ENCODE measurements around the gene MPI. TPM values are rescaled to one million over a fixed set of nuclear protein-coding genes. Genes with fewer than 3 reads are reported as not detected.
A peak's percentile ranks its signal among the peaks of the same experiment; 100 is the strongest.
"Not testable (repeated sequence)": the region's sequence is repeated elsewhere in the genome, so short reads cannot be mapped to it uniquely, and the experiment has no call there.

The MPI gene
- polyA plus RNA-seq, 3 donors, result 60.4 to 68.7 (median 67.0) TPM

DNA sequence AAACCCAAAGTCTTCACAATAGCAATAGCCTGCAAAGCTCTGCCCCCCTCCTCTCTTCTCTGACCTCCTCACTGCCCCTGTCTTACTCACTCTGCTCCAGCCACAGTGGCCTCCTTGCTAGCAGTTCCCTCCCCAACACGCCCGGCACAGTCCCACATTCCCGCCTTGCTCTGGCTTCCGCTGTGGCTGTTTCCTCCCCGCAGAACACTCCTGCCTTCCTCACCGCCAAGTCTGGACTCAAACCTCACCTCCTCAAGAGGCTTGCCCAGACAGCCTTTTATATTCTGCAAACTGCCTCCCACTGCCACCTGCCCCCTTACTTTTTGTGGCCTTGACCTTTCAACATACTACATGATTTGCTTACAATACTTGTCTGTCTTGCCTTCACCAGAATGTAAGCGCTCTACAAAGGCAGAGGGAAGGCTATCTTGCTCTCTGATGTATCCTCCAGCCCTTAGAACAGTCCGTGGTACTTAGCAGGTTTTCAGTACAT, 406 bp upstream of the MPI start:
- no peak for DNase-seq (ENCODE audit: low read depth in 3 of 3, low spot score in 2 of 3)

DNA sequence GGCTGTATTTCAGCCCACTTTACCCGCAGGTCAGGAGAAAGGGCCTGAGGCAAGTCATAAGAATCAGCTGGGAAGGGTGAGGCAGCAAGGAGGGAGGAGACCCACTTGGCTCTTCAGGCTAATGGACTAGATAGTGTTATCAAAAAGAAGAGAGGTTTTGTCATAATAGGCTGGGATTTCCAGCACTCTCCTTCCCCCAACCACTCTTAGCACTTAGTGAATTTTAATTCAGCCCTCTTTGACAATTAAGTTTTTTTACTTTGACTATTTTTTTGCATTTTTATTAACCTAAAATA, 771 bp downstream of the MPI start:
- no peak for DNase-seq (ENCODE audit: low read depth in 3 of 3, low spot score in 2 of 3)

DNA sequence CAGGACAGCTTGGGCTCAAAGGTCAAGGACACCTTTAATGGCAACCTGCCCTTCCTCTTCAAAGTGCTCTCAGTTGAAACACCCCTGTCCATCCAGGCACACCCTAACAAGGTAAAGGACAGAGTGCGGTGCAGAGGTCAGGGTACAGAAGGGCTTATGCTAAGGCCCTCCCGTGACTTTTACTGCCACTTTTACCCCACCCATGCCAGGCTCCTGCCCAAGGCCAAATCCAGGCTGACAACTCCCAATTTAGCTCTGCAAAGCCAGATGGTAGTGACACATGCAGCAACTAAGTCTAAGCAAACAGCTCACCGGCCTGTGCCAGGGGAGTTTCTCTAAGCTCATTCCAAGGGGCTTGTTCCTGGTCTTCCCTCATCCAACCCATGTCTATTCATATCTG, 1.6 kb downstream of the MPI start:
- DNase-seq (ENCODE audit: low read depth in 3 of 3, low spot score in 2 of 3), result no peak

DNA sequence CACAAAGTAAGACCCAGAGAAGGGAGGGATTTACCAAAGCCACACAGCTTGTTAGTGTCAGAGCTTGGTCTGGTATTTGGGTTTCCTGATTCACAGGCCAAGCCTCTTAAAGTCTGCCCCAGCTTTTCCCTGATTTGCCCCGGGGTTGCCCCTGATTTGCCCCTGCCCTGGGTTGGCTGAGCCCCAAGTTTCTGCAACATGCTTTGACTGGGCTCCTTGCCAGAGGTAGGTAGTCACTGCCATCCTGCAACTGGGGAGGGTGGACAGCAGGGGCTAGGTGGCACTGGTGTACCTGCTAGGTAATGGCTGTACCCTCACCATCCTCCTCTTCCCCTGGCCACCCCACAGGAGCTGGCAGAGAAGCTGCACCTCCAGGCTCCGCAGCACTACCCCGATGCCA, 2.5 kb downstream of the MPI start:
- DNase-seq (ENCODE audit: low read depth in 3 of 3, low spot score in 2 of 3), result no peak

DNA sequence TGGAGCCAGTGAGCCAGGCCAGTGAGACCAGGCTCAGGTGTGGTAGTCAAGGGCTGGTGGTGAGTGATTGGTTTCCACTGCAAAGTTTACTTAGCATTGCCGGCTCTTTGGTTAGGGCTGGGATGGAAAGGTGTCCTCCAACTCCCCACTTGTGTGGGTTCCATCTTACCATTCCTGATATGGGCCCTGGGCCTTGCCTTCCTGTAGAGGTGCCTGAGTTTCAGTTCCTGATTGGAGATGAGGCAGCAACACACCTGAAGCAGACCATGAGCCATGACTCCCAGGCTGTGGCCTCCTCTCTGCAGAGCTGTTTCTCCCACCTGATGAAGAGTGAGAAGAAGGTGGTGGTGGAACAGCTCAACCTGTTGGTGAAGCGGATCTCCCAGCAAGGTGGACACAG, 3.1 kb downstream of the MPI start:
- DNase-seq (ENCODE audit: low read depth in 3 of 3, low spot score in 2 of 3), result no peak

DNA sequence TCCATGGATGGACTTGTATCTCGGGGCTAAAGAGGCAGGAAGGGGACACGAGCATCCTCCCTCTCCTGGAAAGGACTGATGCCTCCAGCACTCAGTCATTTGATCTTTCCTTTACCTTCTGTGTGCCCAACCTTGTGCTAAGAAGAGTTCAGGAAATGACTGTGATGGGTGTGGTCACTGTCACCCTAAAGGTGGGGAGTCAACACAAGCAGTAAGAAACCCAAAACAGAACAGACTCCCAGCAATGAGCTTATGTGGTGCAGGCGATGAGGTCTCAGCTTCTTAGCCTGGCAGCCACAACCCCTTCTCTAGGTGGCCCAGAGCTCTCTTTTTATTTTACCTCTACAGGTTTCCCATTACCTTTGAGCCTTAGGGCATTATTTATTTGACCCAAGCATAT, 3.8 kb downstream of the MPI start:
- DNase-seq (ENCODE audit: low read depth in 3 of 3, low spot score in 2 of 3), result no peak

DNA sequence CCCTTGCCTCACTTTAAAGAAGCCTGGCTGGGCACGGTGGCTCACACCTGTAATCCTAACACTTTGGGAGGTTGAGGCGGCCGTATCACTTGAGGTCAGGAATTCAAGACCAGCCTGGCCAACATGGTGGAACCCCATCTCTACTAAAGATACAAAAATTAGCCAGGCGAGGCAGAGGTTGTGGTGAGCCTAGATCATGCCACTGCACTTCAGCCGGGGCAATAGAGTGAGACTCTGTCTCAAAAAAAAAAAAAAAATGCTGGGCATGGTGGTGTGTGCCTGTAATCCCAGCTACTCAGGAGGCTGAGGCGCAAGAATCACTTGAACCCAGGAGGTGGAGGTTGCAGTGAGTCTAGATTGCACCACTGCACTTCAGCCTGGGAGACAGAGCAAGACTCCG, 4.5 kb downstream of the MPI start:
- not testable (repeated sequence) for DNase-seq (ENCODE audit: low read depth in 3 of 3, low spot score in 2 of 3)

DNA sequence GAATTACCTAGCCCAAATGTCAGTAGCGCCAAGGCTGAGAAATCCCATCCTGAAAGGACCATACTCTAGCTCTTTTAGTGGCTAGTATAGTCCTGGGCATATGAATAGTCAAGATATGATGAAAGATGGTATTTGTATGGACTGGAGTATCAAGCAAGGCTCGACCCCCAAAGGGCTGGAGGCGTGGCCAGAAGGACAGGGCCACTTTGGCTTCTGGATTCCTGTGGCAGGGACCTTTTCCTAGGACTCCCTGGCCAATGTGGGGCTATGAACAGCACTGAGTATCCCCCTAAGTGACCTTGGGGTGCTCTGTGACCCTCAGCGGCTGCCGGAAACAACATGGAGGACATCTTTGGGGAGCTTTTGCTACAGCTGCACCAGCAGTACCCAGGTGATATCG, 6.0 kb downstream of the MPI start:
- DNase-seq (ENCODE audit: low read depth in 3 of 3, low spot score in 2 of 3), result no peak

DNA sequence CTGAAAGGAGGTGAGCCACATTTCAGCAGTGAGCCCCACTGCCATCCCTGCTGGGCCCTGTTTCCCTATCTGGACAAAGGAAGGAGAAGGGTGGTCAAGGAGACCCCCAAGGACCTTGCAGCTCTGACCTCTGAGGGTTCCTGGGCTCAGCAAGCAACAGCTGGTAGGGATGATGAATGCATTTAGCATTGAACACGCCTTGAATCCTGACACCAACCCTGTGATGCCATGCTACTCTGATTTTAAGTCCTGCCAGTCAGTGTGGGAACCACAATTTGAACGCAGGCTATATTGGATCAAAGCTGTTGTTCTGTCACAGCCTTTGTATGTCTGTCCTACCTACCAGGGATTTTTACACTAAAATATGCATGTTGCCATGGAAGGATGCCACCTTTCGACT, 6.5 kb downstream of the MPI start:
- no peak for DNase-seq (ENCODE audit: low read depth in 3 of 3, low spot score in 2 of 3)

DNA sequence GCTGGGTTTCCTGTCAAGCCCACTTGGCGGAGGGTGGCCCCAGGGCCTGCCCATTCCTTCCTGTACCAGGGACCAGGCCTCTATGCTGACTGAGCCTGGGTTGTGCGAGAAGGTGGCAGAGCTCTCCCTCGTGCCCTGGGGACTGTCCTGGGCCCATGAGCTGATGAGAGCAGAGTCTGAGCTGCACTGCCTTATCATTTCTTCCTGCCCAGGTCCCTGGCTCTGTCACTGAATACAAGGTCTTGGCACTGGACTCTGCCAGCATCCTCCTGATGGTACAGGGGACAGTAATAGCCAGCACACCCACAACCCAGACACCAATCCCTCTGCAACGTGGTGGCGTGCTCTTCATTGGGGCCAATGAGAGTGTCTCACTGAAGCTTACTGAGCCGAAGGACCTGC, 7.5 kb downstream of the MPI start:
- DNase-seq (ENCODE audit: low read depth in 3 of 3, low spot score in 2 of 3), result no peak

DNA sequence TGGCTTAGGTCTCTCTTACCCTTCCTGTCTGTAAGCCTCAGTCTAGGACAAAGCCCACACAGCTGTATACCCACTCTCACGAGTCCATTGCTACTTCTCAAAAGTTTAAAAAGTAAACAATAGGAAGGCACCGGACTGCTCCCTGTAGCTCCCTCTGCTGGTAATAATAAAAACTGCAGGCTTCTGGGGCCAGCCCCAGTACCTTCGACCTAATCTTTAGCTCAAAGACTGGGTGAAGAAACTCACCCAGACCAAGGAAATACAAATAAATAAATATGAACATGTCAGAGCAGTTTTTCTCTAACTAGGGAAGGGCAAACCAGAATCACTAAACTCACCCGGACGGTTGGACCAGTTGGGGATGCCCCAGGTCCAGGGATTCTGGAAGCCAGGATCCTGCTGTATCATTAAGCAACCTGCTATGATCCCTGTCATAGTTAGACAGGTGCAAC, 11.8 kb downstream of the MPI start:
- DNase-seq (ENCODE audit: low read depth in 3 of 3, low spot score in 2 of 3), result no peak

DNA sequence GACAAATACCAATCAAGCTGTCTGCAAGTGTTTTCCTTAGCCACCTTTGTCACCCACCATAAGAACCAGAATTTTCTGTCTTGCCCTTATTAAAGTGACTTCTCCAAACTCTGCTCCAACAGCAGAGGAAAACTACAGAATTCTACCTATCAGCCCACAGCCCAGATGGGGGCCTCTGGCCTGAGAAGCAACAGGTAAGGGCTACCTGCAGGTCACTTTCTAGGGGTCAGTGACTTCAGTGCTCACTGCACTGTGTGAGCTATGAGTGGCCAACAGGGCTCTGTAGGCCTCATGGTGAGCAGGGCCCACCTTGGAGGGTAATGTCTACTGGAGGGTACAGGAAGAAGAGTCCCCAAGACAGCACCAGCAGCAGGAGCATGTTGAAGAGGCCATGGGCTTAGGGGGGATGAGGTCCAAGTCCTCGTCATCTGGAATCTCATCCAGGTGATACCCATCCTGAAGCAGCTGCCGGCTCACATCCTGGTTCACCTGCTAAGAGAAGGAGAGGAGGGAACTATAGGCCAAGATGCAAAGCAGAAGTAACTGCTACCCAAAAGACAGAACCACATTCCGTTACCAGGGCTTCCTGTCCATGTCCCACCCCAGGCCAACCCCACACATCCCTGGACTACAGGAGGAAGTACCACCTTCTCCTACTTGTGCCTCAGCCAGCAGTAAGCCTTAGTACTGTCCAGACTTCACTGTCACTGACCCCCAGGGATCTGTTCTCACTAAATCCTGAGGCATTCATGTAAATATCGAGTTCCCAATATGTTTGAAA, 12.6 kb downstream of the MPI start:
- no peak for DNase-seq (ENCODE audit: low read depth in 3 of 3, low spot score in 2 of 3)

DNA sequence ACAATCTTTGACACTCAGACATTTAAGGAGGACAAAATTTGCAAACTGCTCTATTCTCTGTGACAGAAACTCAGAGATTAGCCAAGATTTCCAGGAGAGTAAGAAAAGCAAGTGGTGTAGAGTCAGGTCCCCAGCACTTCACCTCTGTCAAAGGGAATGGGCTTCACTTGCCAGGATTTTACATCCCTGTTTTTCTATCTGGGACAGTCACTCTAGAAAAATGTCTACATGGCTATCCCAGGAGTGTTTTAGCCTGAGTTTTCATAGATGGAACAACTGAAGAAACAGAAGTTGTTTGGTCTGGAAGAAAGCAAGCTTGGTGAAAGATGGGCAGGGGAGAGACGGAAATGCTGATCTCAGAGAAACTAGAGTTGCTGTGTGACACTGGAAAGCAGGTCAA, 13.8 kb downstream of the MPI start:
- DNase-seq (ENCODE audit: low read depth in 3 of 3, low spot score in 2 of 3), result no peak

DNA sequence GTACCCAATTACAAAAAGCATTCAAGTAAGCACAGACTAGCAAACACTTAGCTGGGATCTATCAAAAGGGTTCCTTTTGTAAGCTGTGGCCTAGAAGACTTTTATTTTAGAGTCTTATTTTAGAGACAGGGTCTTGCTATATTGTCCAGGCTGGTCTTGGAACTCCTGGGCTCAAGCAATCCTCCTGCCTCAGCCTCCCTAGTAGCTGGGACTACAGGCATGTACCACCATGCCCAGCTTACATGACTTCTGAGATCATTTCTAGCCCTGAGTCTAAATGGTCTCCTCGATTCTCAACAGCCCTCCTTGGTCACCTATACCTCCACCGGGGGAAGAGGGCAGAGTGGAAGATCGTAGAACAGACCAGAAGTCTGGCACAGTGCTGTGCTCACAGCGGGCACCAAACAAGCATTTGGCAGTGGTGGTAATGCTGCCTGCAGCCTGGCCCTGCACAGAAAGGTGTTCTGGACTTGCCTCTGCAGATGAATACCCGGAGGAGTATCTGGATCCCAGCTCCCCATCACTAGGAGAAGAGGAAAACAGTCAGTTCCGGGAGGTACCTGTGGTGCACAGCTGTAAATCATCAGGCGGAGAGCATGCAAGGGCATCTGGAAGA, 14.5 kb downstream of the MPI start:
- no peak for DNase-seq (ENCODE audit: low read depth in 3 of 3, low spot score in 2 of 3)

DNA sequence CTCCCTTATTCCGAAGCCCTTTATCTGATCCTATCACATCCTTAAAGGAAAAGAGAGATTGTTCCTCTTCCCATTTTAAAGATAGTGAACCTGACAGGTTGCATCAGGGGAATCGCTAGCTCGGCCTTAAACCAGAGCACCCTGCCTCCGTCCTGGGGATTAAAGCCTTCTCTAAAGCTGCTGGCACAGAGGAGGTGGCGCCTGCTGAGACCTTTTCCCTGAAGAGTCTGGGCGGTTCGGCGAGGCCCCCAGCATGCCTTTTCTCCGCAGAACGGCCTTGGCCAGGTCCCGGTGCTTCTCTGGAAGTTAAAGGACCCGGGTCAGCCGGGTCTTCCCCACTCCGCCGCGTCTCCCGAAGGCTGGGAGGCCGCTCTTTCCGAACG, 16.2 kb downstream of the MPI start:
- no peak for DNase-seq (ENCODE audit: low read depth in 3 of 3, low spot score in 2 of 3)

DNA sequence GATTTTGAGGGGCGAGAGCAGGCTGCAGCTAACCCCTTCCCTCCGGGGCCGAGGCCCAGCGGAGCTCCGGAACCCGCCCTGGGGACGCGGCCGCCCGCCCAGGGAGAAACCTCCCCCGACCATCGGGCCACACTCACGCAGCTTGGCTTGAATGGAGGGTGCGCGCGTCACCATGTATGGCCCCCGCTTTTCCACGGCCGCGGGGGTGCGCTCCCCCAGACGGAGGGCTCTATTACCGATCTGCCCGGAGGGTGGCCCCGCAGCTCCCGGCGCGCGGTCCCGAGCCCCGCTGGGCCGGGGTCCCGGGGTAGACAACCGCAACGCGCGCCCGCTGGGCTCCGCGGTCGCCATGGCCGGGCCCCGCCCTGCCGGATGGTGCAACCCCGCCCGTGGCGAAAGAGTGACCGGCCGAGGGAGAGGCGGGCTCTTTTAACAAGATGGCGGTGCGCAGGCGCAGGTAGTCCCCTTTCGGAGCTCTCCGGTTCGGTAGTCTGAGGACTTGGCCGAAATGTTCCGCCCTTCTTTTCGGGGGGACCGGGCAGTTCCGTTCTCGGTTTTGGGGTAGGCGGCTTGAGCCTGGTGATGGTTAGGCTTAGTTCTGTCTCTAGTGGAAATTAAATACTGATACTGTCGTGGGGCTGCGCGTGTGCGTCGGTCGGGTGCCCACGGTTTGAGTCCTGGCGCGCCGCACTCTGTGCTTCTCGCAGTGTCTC, 16.8 kb downstream of the MPI start, which contains the start of gene FAM219B:
Gene FAM219B, minus strand, starts transcription at position 402 of the 713 bp plus-strand sequence. Its CDS starts 51 bp downstream, at position 351.
- DNase-seq (ENCODE audit: low read depth in 3 of 3, low spot score in 2 of 3), result peak in 2 of 3 donors; percentile 70 to 82

DNA sequence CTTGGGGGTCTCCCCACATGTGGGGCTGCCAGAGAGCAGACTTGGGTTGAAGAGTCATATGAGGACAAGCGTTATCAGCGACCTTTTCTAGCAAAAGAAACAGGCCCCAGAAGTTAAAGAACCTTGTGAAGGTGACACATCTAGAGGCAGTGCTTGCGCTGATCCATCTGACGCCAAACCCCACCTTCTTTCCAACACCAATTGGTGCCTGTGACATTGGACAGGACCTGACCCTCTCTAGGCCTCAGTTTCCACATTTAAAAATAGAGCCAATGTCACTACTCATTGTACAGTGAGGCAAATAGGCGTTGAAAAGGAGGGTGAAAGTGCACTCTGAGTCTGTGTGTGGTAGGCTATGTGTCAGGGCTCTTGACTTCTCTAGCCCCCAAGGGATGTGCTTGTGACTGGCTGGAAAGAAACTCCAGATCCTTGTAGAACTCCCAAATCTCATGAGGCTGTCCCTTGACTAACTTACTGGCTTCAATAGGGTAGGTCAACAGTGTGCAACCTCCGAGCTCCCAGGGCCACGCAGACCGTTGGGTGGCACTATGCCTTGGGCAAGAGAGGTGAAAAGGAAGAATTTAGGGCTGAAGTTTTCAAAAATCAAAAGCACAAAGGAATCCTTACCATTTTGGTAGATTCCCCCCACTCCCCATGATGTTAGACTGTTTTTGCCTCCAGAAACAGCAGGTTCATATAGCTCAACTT, 17.5 kb downstream of the MPI start:
- no peak for DNase-seq (ENCODE audit: low read depth in 3 of 3, low spot score in 2 of 3)

DNA sequence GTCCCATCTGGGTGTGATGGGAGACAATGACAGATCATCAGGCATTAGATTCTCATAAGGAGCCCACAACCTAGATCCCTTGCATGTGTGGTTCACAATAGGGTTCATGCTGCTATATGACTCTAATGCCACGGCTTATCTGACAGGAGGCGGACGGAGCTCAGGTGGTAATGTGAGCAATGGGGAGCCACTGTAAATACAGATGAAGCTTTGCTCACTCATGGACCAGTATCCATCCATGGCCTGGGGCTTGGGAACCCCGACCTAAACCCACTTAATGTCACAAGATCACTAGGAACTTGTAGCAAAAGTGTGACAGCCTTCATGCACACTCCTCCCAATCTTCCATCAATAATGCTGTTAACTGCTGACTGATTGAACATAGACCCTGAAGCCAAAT, 18.8 kb downstream of the MPI start:
- DNase-seq (ENCODE audit: low read depth in 3 of 3, low spot score in 2 of 3), result no peak

DNA sequence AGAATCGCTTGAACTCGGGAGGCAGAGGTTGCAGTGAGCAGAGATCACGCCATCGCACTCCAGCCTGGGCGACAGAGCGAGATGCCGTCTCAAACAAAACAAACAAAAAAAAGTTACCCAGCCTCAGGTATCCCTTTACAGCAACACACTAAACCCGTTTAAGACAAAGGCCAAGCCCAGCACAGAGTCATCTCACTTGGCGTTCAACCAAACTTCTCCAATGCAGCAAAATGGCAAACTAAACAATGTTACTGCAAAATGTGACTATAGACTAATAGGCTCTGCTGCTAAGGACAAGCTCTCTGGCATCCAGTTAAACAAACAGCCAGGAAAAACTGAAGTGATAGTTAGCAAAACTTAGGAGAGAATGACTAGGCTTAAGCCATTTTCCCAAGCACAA, 23.2 kb downstream of the MPI start:
- DNase-seq (ENCODE audit: low read depth in 3 of 3, low spot score in 2 of 3), result no peak

DNA sequence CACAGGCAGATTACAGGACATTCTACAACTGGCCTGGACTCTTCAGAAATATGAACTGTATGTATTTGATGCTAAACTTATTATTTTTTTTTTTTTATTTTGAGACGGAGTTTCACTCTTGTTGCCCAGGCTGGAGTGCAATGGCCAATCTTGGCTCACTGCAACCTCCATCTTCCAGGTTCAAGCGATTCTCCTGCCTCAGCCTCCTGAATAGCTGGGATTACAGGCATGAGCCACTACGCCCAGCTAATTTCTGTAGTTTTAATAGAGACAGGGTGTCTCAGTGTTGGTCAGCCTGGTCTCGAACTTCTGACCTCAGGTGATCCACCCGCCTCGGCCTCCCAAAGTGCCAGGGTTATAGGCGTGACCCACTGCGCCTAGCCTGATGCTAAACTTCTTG, 24.0 kb downstream of the MPI start:
- not testable (repeated sequence) for DNase-seq (ENCODE audit: low read depth in 3 of 3, low spot score in 2 of 3)

DNA sequence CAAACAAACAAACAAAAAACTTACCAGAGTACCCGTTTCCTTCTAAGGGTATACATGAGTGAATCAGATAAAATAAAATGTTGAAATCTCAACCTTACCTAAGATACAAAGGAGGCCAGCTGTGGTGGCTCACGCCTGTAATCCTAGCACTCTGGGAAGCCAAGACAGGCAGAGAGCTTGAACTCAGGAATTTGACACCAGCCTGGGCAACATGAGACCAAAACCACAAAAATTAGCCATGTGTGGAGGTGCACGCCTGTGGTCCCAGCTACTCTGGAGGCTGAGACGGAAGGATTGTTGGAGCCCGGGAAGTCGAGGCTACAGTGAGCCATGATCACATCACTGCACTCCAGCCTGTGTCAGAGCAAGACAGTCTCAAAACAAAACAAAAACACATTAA, 27.8 kb downstream of the MPI start:
- DNase-seq (ENCODE audit: low read depth in 3 of 3, low spot score in 2 of 3), result no peak

Measured in right renal cortex interstitium (tissue), 3 donors.